Ishikawa (cell line): ENCODE data around the gene ADGRF3.

Experiments used
- CREB1 ChIP-seq: IDR thresholded peaks from 2 replicates; pipeline ENCODE4 v1.6.1; 2012; ENCODE audit warnings: low read depth
- REST ChIP-seq: IDR thresholded peaks from 2 replicates; pipeline ENCODE4 v1.6.1; 2012; ENCODE audit warnings: low read depth, mild to moderate bottlenecking
- TAF1 ChIP-seq: IDR thresholded peaks from 2 replicates; pipeline ENCODE4 v1.6.1; 2012; ENCODE audit warnings: low read depth, mild to moderate bottlenecking
- TCF12 ChIP-seq: IDR thresholded peaks from 2 replicates; pipeline ENCODE4 v1.6.1; 2012; ENCODE audit warnings: low read depth
- USF1 ChIP-seq: IDR thresholded peaks from 2 replicates; pipeline ENCODE4 v1.6.1; 2012
- YY1 ChIP-seq: IDR thresholded peaks from 2 replicates; pipeline ENCODE4 v1.6.1; 2012; ENCODE audit warnings: low read depth

- TF ChIP-seq CREB1 = no peak
- no peak for TF ChIP-seq YY1
- TF ChIP-seq USF1 = no peak
- TF ChIP-seq REST = no peak
- TF ChIP-seq TAF1 = no peak
- TF ChIP-seq TCF12 = no peak
These were observed 16.7 kb upstream of the ADGRF3 start for GRCh38 chr2:26363323-26363722.
